HG03108 (cell line): ENCODE measurements around the gene UNC13D.
"Not testable (repeated sequence)": the region's sequence is repeated elsewhere in the genome, so short reads cannot be mapped to it uniquely, and the experiment has no call there.

Experiments
- ATAC-seq: cut with Tn5 transposase; IDR thresholded peaks from one replicate; pipeline ENCODE4 v1.9.1; 2021; ENCODE audit warnings: moderate library complexity; ENCODE audit not compliant: unreplicated experiment

The UNC13D gene

GRCh38 chr17:75822119-75822799 lies 21.9 kb downstream of the UNC13D start:
- no peak for ATAC-seq

- ATAC-seq, result no peak
Observed at GRCh38 chr17:75821552-75821951, 22.7 kb downstream of the UNC13D start.

GRCh38 chr17:75820094-75821080 lies 23.8 kb downstream of the UNC13D start:
- ATAC-seq, result no peak

GRCh38 chr17:75819678-75820077 lies 24.5 kb downstream of the UNC13D start:
- no peak for ATAC-seq

- ATAC-seq, result no peak
Observed at GRCh38 chr17:75819116-75819515, 25.1 kb downstream of the UNC13D start.

GRCh38 chr17:75818326-75818885 lies 25.8 kb downstream of the UNC13D start:
- ATAC-seq, result no peak

- no peak for ATAC-seq
Observed at GRCh38 chr17:75817571-75817970, 26.6 kb downstream of the UNC13D start.

- no peak for ATAC-seq
Observed at GRCh38 chr17:75816693-75817092, 27.5 kb downstream of the UNC13D start.

- ATAC-seq, result no peak
Observed at GRCh38 chr17:75815399-75815798, 28.8 kb downstream of the UNC13D start.

- no peak for ATAC-seq
Observed at GRCh38 chr17:75814900-75815373, 29.3 kb downstream of the UNC13D start.

- no peak for ATAC-seq
Observed at GRCh38 chr17:75814021-75814395, 30.2 kb downstream of the UNC13D start.

- no peak for ATAC-seq
Observed at GRCh38 chr17:75813081-75814020, 30.9 kb downstream of the UNC13D start.

GRCh38 chr17:75812096-75813013 lies 31.8 kb downstream of the UNC13D start:
- ATAC-seq, result no peak

- no peak for ATAC-seq
Observed at GRCh38 chr17:75811174-75811573, 33.0 kb downstream of the UNC13D start.

- not testable (repeated sequence) for ATAC-seq
Observed at GRCh38 chr17:75810756-75811155, 33.4 kb downstream of the UNC13D start.

GRCh38 chr17:75810216-75810615 lies 34.0 kb downstream of the UNC13D start:
- ATAC-seq, result no peak

- ATAC-seq, result no peak
Observed at GRCh38 chr17:75809631-75810111, 34.5 kb downstream of the UNC13D start.

- ATAC-seq, result peak; percentile 83
Observed at GRCh38 chr17:75808905-75809621, 35.1 kb downstream of the UNC13D start.

- no peak for ATAC-seq
Observed at GRCh38 chr17:75808549-75808904, 35.7 kb downstream of the UNC13D start.
